KBM-7 (cell line): ENCODE data around the gene ASAP2.
"Not testable (repeated sequence)": the region's sequence is repeated elsewhere in the genome, so short reads cannot be mapped to it uniquely, and the experiment has no call there.

ENCODE experiments used
- DNase-seq: peaks from one replicate; pipeline ENCODE4 v3.0.0-alpha.2; 2015
- in situ Hi-C: fragments of 300-500 bp; cut with MboI; formaldehyde crosslinking; loops from 2 replicates; pipeline ENCODE4 v1.14.3; 2020; ENCODE audit warnings: low sequenced_read_pairs, low pct_unique_long_range_greater_than_20kb, mixed read lengths

The ASAP2 gene

GRCh38 chr2:9378433-9379390 is 172.1 kb downstream of the ASAP2 start:
- no peak for DNase-seq
- in situ Hi-C loops: no loop called here

- in situ Hi-C loops: no loop called here
These were observed 172.8 kb downstream of the ASAP2 start for GRCh38 chr2:9379391-9379755.

GRCh38 chr2:9380702-9381628 is 174.4 kb downstream of the ASAP2 start:
- in situ Hi-C loops: no loop called here
- DNase-seq: no peak

More at GRCh38 chr2:9379391-9379755, 172.8 kb downstream of the ASAP2 start:
- no peak for DNase-seq

GRCh38 chr2:9382604-9383235 is 176.1 kb downstream of the ASAP2 start:
- in situ Hi-C loops: no loop called here
- no peak for DNase-seq

GRCh38 chr2:9384521-9384920 is 177.9 kb downstream of the ASAP2 start:
- no peak for DNase-seq

GRCh38 chr2:9385841-9386240 is 179.2 kb downstream of the ASAP2 start:
- in situ Hi-C loops: no loop called here

More at GRCh38 chr2:9384521-9384920, 177.9 kb downstream of the ASAP2 start:
- in situ Hi-C loops: no loop called here

GRCh38 chr2:9388199-9388681 is 181.6 kb downstream of the ASAP2 start:
- in situ Hi-C loops: no loop called here
- no peak for DNase-seq

More at GRCh38 chr2:9385841-9386240, 179.2 kb downstream of the ASAP2 start:
- DNase-seq: no peak

- in situ Hi-C loops: no loop called here
- no peak for DNase-seq
These were observed 182.6 kb downstream of the ASAP2 start for GRCh38 chr2:9388950-9389911.

GRCh38 chr2:9390151-9390850 is 183.7 kb downstream of the ASAP2 start:
- DNase-seq: no peak
- in situ Hi-C loops: no loop called here

GRCh38 chr2:9390991-9391390 is 184.4 kb downstream of the ASAP2 start:
- in situ Hi-C loops: no loop called here
- DNase-seq: no peak

- DNase-seq: no peak
- in situ Hi-C loops: no loop called here
These were observed 185.5 kb downstream of the ASAP2 start for GRCh38 chr2:9391961-9392720.

GRCh38 chr2:9392898-9393765 is 186.5 kb downstream of the ASAP2 start:
- no peak for DNase-seq
- in situ Hi-C loops: no loop called here

- DNase-seq: no peak
- in situ Hi-C loops: no loop called here
These were observed 188.2 kb downstream of the ASAP2 start for GRCh38 chr2:9394816-9395215.

- in situ Hi-C loops: no loop called here
- no peak for DNase-seq
These were observed 190.6 kb downstream of the ASAP2 start for GRCh38 chr2:9397201-9397600.

GRCh38 chr2:9398251-9398650 is 191.6 kb downstream of the ASAP2 start:
- in situ Hi-C loops, DNase-seq: not testable (repeated sequence)
